Measurements from ENCODE around the gene PRR3.
"Not testable (repeated sequence)": the region's sequence is repeated elsewhere in the genome, so short reads cannot be mapped to it uniquely, and the experiment has no call there.

DNA sequence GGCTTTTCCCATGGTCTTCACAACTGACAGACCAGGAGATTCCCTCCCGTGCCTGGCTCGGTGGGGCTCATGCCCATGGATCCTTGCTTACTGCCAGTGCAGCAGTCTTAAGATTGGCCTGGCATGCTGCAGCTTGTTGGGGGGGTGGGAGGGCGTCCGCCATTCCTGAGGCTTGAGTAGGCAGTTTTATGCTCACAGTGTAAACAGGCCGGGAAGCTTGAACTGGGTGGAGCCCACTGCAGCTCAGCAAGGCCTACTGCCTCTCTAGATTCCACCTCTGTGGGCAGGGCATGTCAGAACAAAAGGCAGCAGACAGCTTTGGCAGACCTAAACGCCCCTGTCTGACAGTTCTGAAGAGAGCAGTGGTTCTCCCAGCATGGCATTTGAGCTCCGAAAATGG lies 36.0 kb upstream of the PRR3 start:
- TF ChIP-seq, protein P1, sequence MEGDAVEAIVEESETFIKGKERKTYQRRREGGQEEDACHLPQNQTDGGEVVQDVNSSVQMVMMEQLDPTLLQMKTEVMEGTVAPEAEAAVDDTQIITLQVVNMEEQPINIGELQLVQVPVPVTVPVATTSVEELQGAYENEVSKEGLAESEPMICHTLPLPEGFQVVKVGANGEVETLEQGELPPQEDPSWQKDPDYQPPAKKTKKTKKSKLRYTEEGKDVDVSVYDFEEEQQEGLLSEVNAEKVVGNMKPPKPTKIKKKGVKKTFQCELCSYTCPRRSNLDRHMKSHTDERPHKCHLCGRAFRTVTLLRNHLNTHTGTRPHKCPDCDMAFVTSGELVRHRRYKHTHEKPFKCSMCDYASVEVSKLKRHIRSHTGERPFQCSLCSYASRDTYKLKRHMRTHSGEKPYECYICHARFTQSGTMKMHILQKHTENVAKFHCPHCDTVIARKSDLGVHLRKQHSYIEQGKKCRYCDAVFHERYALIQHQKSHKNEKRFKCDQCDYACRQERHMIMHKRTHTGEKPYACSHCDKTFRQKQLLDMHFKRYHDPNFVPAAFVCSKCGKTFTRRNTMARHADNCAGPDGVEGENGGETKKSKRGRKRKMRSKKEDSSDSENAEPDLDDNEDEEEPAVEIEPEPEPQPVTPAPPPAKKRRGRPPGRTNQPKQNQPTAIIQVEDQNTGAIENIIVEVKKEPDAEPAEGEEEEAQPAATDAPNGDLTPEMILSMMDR (IDR thresholded peaks at IDR 0.05): not testable (repeated sequence)
- TF ChIP-seq POLR2A (IDR thresholded peaks at IDR 0.05): not testable (repeated sequence)
